ENCODE data around the gene TBC1D17. TPM values are rescaled to one million over a fixed set of nuclear protein-coding genes. Genes with fewer than 3 reads are reported as not detected.

The TBC1D17 gene
- total RNA-seq, 1 experiment from 2014 or later, result 62.3 TPM

- Histone ChIP-seq H4K20me1 (ENCODE audit: insufficient read depth) (peaks cover 12% of the 10 kb centered on the region), H3K4me3 (no peak overlapping the region), H2AFZ (no peak overlapping the region), H3K36me3 (ENCODE audit: low read depth) (peaks cover 8% of the 10 kb centered on the region; the same call in 1 of the 2 replicates), H3K9me3 (ENCODE audit: insufficient read depth, low read depth) (no peaks in the 10 kb centered on the region), H3K9me2 (ENCODE audit: insufficient read depth) (no peaks in the 10 kb centered on the region), H3K27ac (no peak overlapping the region), H3K4me1 (replicated peaks; ENCODE audit: insufficient read depth) (peaks cover 6% of the 10 kb centered on the region; the same call in 1 of the 2 replicates), H3K4me2 (no peak overlapping the region), H3F3A (ENCODE audit: insufficient read depth, low read depth) (peaks cover 20% of the 10 kb centered on the region; the same call in 1 of the 2 replicates), H3K79me2 (ENCODE audit: low read depth) (peaks cover 6% of the 10 kb centered on the region), H3K27me3 (ENCODE audit: insufficient read depth, low read depth) (no peaks in the 10 kb centered on the region)
- no TSS peak for BruUV-seq (replicated peaks)
- POLR2A ChIA-PET (ENCODE audit: unreplicated experiment), result no interaction called here
- DNase-seq, result no peak
- CTCF ChIA-PET, result no interaction called here
- TF ChIP-seq CTCF (conservative IDR thresholded peaks at IDR 0.05) (no peak), EZH2 (IDR thresholded peaks at IDR 0.05; ENCODE audit: low read depth) (no peak)
- intact Hi-C loops (cut with micrococcal nuclease; ENCODE audit: unreplicated experiment), result no loop called here
These were observed 56.1 kb downstream of the TBC1D17 start for GRCh38 chr19:49933643-49934042.

GRCh38 chr19:49936549-49936948, 59.0 kb downstream of the TBC1D17 start:
- POLR2A ChIA-PET (ENCODE audit: unreplicated experiment), result interaction anchor here (0.8 kb wide), 1 partner anchor 20 kb away, joined by 16 read pairs; no protein-coding TSS in a partner anchor
- intact Hi-C loops (cut with micrococcal nuclease; ENCODE audit: unreplicated experiment), result no loop called here

DNA sequence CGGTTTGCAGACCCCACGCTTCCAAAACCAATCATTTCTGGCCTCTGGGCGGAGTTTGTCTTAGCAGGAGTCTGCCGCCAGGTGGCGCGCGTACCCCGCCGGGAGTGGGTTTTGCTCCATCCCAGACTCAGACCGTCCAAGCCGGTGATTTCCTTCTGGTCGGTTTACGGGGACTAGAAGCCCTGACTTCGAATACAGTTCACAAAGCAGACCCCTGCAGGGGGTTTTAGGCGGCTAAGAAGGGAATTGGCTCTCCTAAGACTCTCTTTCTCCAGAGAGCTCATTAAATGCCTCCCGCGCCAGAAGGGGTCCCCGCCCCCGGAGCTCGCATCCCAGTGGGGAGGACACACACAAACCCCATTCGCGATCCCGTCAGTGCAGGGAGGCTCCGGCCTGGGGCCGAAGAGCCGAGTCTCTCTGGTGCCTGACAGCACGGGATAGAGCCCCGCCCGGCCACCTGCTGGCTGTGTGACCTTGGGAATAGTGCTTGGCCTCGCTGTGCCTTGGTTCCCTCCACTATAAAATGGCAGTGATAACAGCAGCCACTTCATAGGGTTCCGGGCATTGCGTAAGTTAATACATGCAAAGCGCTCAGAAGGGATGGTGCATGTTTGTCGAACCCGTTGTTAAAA, 60.4 kb downstream of the TBC1D17 start:
- Histone ChIP-seq H3K9me3 (ENCODE audit: insufficient read depth, low read depth) (no peaks in the 10 kb centered on the region), H3K36me3 (ENCODE audit: low read depth) (no peaks in the 10 kb centered on the region), H2AFZ (no peak overlapping the region), H3K27ac (no peak overlapping the region), H3K9me2 (ENCODE audit: insufficient read depth) (no peaks in the 10 kb centered on the region), H3K27me3 (ENCODE audit: insufficient read depth, low read depth) (no peaks in the 10 kb centered on the region), H3F3A (ENCODE audit: insufficient read depth, low read depth) (peaks cover 10% of the 10 kb centered on the region; the same call in 1 of the 2 replicates), H3K4me3 (peak overlapping the region; percentile 9; the same call in 1 of the 2 replicates), H3K4me1 (replicated peaks; ENCODE audit: insufficient read depth) (peaks cover 13% of the 10 kb centered on the region), H3K4me2 (peak overlapping the region; percentile 65), H4K20me1 (ENCODE audit: insufficient read depth) (peaks cover 6% of the 10 kb centered on the region; the same call in 1 of the 2 replicates), H3K79me2 (ENCODE audit: low read depth) (no peaks in the 10 kb centered on the region)
- ChIA-PET POLR2A (ENCODE audit: unreplicated experiment) (no interaction called here), CTCF (no interaction called here)
- TF ChIP-seq CTCF (conservative IDR thresholded peaks at IDR 0.05) (peak; percentile 99), EZH2 (IDR thresholded peaks at IDR 0.05; ENCODE audit: low read depth) (no peak)
- intact Hi-C loops (cut with micrococcal nuclease; ENCODE audit: unreplicated experiment), result loop anchor here (1.0 kb wide), 1 partner anchor 45 kb away; no protein-coding TSS in a partner anchor
- no TSS peak for BruUV-seq (replicated peaks)
- peak; percentile 51 to 73 for DNase-seq

More at GRCh38 chr19:49936549-49936948, 59.0 kb downstream of the TBC1D17 start:
- Histone ChIP-seq H3K36me3 (ENCODE audit: low read depth) (peaks cover 5% of the 10 kb centered on the region; the same call in 1 of the 2 replicates), H2AFZ (no peak overlapping the region), H3K9me3 (ENCODE audit: insufficient read depth, low read depth) (no peaks in the 10 kb centered on the region), H3K4me2 (no peak overlapping the region), H3K27me3 (ENCODE audit: insufficient read depth, low read depth) (no peaks in the 10 kb centered on the region), H3K4me3 (no peak overlapping the region), H3K9me2 (ENCODE audit: insufficient read depth) (no peaks in the 10 kb centered on the region), H3K4me1 (replicated peaks; ENCODE audit: insufficient read depth) (peaks cover 7% of the 10 kb centered on the region), H4K20me1 (ENCODE audit: insufficient read depth) (peaks cover 12% of the 10 kb centered on the region), H3F3A (ENCODE audit: insufficient read depth, low read depth) (peaks cover 10% of the 10 kb centered on the region; the same call in 1 of the 2 replicates), H3K79me2 (ENCODE audit: low read depth) (no peaks in the 10 kb centered on the region), H3K27ac (no peak overlapping the region)
- no peak for TF ChIP-seq CTCF (conservative IDR thresholded peaks at IDR 0.05)
- BruUV-seq (replicated peaks), result no TSS peak
- no peak for DNase-seq
- CTCF ChIA-PET, result no interaction called here

Small RNAs within 50 kb of the gene (microRNA-seq; reads per million reads assigned to microRNA genes)
- gene MIR4749 (ENCODE audit: borderline number of aligned reads, borderline replicate concordance), result 2.0 reads per million
- 3.4 reads per million for gene MIR4750 (ENCODE audit: borderline number of aligned reads, borderline replicate concordance)
- gene MIR6800 (ENCODE audit: borderline number of aligned reads, borderline replicate concordance), result not detected

Other genes starting within 250 kb of the TBC1D17 start
- 36.6 and 40.6 TPM in 2 replicates for gene RRAS, start 237.6 kb upstream of the TBC1D17 start, total RNA-seq (2021)
- gene SCAF1, start 235.5 kb upstream of the TBC1D17 start, total RNA-seq (2021), result 86.9 and 91.3 TPM in 2 replicates
- gene IRF3, start 211.8 kb upstream of the TBC1D17 start, total RNA-seq (2021), result 181 and 220 TPM in 2 replicates
- gene BCL2L12, start 211.8 kb upstream of the TBC1D17 start, total RNA-seq (2021), result 80.3 and 84.8 TPM in 2 replicates
- gene PRMT1, start 200.4 kb upstream of the TBC1D17 start, total RNA-seq (2021), result 228 and 261 TPM in 2 replicates
- 9.5 and 14.2 TPM in 2 replicates for gene ADM5, start 188.1 kb upstream of the TBC1D17 start, total RNA-seq (2021)
- gene CPT1C, start 186.6 kb upstream of the TBC1D17 start, total RNA-seq (2021), result 1.7 and 2.1 TPM in 2 replicates
- gene TSKS, start 114.4 kb upstream of the TBC1D17 start, total RNA-seq (2021), result not detected in 2 replicates
- gene AP2A1, start 110.7 kb upstream of the TBC1D17 start, total RNA-seq (2021), result 91.8 and 95.1 TPM in 2 replicates
- gene FUZ, start 64.4 kb upstream of the TBC1D17 start, total RNA-seq (2021), result 50.0 and 60.4 TPM in 2 replicates
- 92.2 and 99.6 TPM in 2 replicates for gene MED25, start 59.4 kb upstream of the TBC1D17 start, total RNA-seq (2021)
- 151 and 155 TPM in 2 replicates for gene PTOV1, start 26.5 kb upstream of the TBC1D17 start, total RNA-seq (2021)
- 82.7 and 85.6 TPM in 2 replicates for gene PNKP, start 10.1 kb upstream of the TBC1D17 start, total RNA-seq (2021)
- gene AKT1S1, start 347 bp upstream of the TBC1D17 start, total RNA-seq (2021), result 109 and 143 TPM in 2 replicates
- gene IL4I1, start 19.2 kb downstream of the TBC1D17 start, total RNA-seq (2021), result 0.85 TPM in 1 of 2 replicates, not detected in the other
- gene ATF5, start 51.5 kb downstream of the TBC1D17 start, total RNA-seq (2021), result 15.3 and 19.2 TPM in 2 replicates
- gene NUP62, start 51.8 kb downstream of the TBC1D17 start, total RNA-seq (2021), result 66.8 and 101 TPM in 2 replicates
- not detected in 2 replicates for gene SIGLEC11, start 83.5 kb downstream of the TBC1D17 start, total RNA-seq (2021)
- 53.3 and 62.5 TPM in 2 replicates for gene VRK3, start 147.7 kb downstream of the TBC1D17 start, total RNA-seq (2021)
- 13.9 and 14.0 TPM in 2 replicates for gene ZNF473, start 148.3 kb downstream of the TBC1D17 start, total RNA-seq (2021)